BE2C (cell line): Measurements from ENCODE around the gene AMD1.

Source experiments
- DNase-seq: peaks from one replicate; pipeline ENCODE4 v3.0.0-alpha.2; 2020
- H3K27me3 ChIP-seq: fragments of 250-450 bp; sonication (Bioruptor Pico); 2 replicates; pipeline ENCODE4 v1.5.1; 2020; ENCODE audit warnings: mild to moderate bottlenecking
- H3K36me3 ChIP-seq: fragments of 250-450 bp; sonication (Bioruptor Pico); 2 replicates; pipeline ENCODE4 v1.5.1; 2020; ENCODE audit warnings: mild to moderate bottlenecking
- H3K4me1 ChIP-seq: fragments of 250-450 bp; sonication (Bioruptor Pico); 2 replicates; pipeline ENCODE4 v1.5.1; 2020
- H3K4me3 ChIP-seq: 2 replicates; pipeline ENCODE4 v1.5.1; 2011; ENCODE audit warnings: low read depth, low read length
- H3K9me3 ChIP-seq: fragments of 250-450 bp; sonication (Bioruptor Pico); 2 replicates; pipeline ENCODE4 v1.5.1; 2020
- TF ChIP-seq, protein P1 (sequence below): IDR thresholded peaks from 2 replicates; pipeline ENCODE4 v1.5.1; 2012; ENCODE audit warnings: mild to moderate bottlenecking, low read depth, low read length

AMD1 gene

DNA sequence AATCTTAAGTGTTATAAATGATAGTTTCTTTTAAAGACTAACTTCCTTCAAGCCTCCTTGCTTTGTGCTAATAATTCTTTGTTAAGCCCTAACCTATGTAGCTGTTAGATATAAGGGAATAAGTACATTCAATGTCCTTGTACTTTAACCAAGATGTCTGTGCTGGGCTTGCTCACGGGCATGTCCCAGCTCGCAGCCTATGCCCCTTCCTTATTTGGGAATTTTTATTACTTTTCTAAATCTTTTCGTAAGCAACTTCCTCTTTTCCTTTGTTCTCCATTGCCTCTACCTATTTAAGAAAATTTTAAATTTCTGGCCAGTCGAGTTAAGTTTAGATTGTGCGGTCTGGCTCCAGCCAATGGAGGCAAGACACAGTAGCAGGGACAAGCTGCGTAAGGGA lies 33.3 kb upstream of the AMD1 start:
- Histone ChIP-seq H3K27me3 (no peaks in the 10 kb centered on the region), H3K4me3 (no peak overlapping the region), H3K9me3 (no peaks in the 10 kb centered on the region), H3K36me3 (no peaks in the 10 kb centered on the region), H3K4me1 (no peaks in the 10 kb centered on the region)
- no peak for DNase-seq
- TF ChIP-seq, protein P1, sequence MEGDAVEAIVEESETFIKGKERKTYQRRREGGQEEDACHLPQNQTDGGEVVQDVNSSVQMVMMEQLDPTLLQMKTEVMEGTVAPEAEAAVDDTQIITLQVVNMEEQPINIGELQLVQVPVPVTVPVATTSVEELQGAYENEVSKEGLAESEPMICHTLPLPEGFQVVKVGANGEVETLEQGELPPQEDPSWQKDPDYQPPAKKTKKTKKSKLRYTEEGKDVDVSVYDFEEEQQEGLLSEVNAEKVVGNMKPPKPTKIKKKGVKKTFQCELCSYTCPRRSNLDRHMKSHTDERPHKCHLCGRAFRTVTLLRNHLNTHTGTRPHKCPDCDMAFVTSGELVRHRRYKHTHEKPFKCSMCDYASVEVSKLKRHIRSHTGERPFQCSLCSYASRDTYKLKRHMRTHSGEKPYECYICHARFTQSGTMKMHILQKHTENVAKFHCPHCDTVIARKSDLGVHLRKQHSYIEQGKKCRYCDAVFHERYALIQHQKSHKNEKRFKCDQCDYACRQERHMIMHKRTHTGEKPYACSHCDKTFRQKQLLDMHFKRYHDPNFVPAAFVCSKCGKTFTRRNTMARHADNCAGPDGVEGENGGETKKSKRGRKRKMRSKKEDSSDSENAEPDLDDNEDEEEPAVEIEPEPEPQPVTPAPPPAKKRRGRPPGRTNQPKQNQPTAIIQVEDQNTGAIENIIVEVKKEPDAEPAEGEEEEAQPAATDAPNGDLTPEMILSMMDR, result no peak

DNA sequence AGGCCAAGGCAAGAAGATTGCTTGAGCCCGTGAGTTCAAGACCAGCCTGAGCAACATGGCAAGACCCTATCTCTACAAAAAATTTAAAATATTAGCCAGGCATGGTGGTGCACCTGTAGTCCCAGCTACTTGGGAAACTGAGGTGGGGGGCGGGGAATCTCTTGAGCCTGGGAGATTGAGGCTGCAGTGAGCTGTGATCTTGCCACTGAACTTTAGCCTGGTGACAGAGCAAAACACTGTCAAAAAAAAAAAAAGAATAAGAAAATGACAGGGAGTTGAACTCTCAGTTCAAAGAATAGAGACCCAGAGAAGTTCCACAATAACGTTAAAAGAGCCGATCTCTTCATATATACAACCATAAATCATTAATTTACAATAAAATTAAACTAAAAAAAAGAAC lies 24.8 kb upstream of the AMD1 start:
- Histone ChIP-seq H3K27me3 (no peaks in the 10 kb centered on the region), H3K36me3 (no peaks in the 10 kb centered on the region), H3K9me3 (no peaks in the 10 kb centered on the region), H3K4me1 (no peaks in the 10 kb centered on the region), H3K4me3 (no peak overlapping the region)
- TF ChIP-seq, protein P1, result no peak
- DNase-seq, result no peak

DNA sequence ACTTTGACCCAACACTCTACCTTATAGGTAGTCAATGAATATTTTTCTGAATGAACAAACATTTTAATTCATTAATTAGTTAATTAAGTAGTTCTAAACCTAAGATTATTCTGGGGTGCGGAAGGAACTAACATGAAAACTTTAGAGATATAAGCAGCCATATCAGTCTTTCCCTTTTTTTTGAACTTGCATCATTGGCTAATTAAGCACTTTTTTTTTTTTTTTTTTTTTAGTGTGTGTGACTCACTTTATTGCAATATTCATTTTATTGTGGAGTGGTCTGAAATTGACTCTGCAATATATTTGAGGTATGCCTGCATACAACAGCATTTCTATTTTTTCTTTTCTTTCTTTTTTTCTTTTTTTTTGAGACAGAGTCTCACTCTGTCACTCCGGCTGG lies 21.8 kb upstream of the AMD1 start:
- Histone ChIP-seq H3K4me3 (no peak overlapping the region), H3K36me3 (no peaks in the 10 kb centered on the region), H3K9me3 (no peaks in the 10 kb centered on the region), H3K27me3 (no peaks in the 10 kb centered on the region), H3K4me1 (no peaks in the 10 kb centered on the region)
- TF ChIP-seq, protein P1, result no peak
- DNase-seq, result no peak

DNA sequence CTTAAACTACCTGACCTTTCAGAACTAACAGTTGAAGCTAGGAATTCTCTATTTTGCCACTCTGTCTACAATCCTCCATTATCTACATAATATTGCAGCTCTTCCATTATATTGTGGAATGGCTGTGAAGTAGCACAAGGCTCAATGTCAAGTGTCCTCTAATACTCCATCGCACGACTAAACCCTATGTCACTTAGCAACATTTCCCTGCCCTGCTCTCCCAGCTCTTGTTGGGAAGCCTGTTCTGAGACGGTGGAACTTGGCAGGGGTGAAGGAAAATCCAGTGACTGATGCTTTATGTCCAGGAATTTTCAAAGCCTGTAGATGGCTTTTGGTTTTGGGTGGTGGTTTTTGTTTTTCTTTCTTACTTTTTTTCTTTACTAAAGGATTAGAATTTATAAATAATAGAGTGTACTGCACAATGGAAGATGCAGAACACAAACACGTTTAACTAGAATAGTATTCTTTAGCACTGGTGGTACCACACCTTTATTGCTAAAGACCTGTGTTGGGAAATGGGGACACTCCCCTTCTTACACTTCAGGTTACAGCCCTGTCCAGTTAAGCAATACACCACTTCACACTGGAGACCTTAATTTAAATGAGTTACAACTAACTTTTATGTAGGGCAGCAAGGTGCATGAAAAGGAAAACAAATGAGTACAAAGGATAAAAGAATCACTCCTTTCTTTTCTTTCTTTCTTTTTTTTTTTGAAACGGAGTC lies 20.7 kb upstream of the AMD1 start:
- H3K9me3 ChIP-seq, result no peaks in the 10 kb centered on the region
- TF ChIP-seq, protein P1, result no peak
- H3K27me3 ChIP-seq, result no peaks in the 10 kb centered on the region
- H3K4me1 ChIP-seq, result no peaks in the 10 kb centered on the region
- DNase-seq, result no peak
- no peak overlapping the region for H3K4me3 ChIP-seq
- no peaks in the 10 kb centered on the region for H3K36me3 ChIP-seq

DNA sequence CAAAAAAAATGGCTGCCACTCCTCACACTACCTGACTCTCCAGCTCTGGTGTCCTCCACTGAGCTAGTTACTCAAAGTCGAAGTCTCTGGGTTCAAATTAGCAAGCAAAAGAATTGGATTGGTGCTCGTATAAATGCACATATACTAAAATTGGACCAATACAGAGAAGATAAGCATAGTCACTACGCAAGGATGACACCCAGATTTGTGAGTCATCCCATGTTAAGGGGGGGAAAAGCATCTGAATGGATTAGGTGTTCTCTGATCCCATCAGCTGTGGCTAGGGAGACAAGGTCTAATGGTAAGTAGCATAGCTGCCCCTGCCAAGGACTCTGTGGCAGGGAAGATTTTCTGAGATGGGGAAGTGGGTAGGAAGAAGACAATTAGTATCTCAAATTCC lies 18.3 kb upstream of the AMD1 start:
- H3K9me3 ChIP-seq, result no peaks in the 10 kb centered on the region
- no peaks in the 10 kb centered on the region for H3K4me1 ChIP-seq
- TF ChIP-seq, protein P1, result no peak
- H3K27me3 ChIP-seq, result no peaks in the 10 kb centered on the region
- no peak overlapping the region for H3K4me3 ChIP-seq
- DNase-seq, result no peak
- H3K36me3 ChIP-seq, result no peaks in the 10 kb centered on the region

DNA sequence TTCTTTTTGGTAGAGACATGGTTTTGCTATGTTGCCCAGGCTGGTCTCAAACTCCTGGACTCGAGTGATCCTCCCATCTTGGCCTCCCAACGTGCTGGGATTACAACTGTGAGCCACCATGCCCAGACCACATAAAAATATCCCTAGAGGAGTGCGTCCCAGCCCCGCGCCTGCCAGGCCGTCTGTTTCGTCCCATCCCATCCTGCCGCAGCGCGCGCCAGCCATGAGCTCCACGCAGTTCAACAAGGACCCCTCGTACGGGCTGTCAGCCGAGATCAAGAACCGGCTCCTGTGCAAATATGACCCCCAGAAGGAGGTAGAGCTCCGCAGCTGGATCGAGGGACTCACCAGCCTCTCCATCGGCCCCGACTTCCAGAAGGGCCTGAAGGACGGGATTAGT lies 16.6 kb upstream of the AMD1 start:
- TF ChIP-seq, protein P1, result no peak
- Histone ChIP-seq H3K4me1 (no peaks in the 10 kb centered on the region), H3K4me3 (no peak overlapping the region), H3K9me3 (no peaks in the 10 kb centered on the region), H3K27me3 (no peaks in the 10 kb centered on the region), H3K36me3 (no peaks in the 10 kb centered on the region)
- DNase-seq, result no peak
